WTC11 (cell line): Measurements from ENCODE around the gene OCEL1. TPM values are rescaled to one million over a fixed set of nuclear protein-coding genes. Genes with fewer than 3 reads are reported as not detected.

Experiments
- ATAC-seq: fragments of 200-7000 bp; cut with Tn5 transposase; 2 replicates; pipeline ENCODE4 v1.10.0; 2021; ENCODE audit warnings: mild to moderate bottlenecking, moderate library complexity
- CTCF ChIA-PET: fragments of 300-600 bp; sonication (Branson Sonifier 250); formaldehyde crosslinking; loops from one replicate; lab custom pipeline; 2021; ENCODE audit warnings: antibody characterized with exemption; lab: Charles Lee
- POLR2A ChIA-PET: fragments of 350-600 bp; sonication (Branson Sonifier 250); formaldehyde crosslinking; loops from one replicate; lab custom pipeline; 2021; ENCODE audit warnings: antibody characterized with exemption; lab: Charles Lee
- DNase-seq: peaks from one replicate; pipeline ENCODE4 v3.0.0; 2021; ENCODE audit warnings: low spot score
- H3K27ac Mint-ChIP-seq: 2 replicates; pipeline ENCODE4 v1.8.0; 2021; ENCODE audit warnings: mixed read lengths
- H3K27me3 Mint-ChIP-seq: 2 replicates; pipeline ENCODE4 v1.8.0; 2021; ENCODE audit warnings: low read depth, mild to moderate bottlenecking, moderate library complexity, mixed read lengths
- H3K36me3 Mint-ChIP-seq: 2 replicates; pipeline ENCODE4 v1.8.0; 2021; ENCODE audit warnings: mixed read lengths
- H3K4me1 Mint-ChIP-seq: 2 replicates; pipeline ENCODE4 v1.8.0; 2022; ENCODE audit warnings: mixed read lengths
- H3K4me3 Mint-ChIP-seq: 2 replicates; pipeline ENCODE4 v1.8.0; 2021; ENCODE audit warnings: mild to moderate bottlenecking, moderate library complexity, mixed read lengths
- H3K9me3 Mint-ChIP-seq: 2 replicates; pipeline ENCODE4 v1.8.0; 2021; ENCODE audit warnings: mixed read lengths
- ATF3 ChIP-seq: sonication (generic); formaldehyde crosslinking; conservative IDR thresholded peaks from 2 replicates; pipeline ENCODE4 v1.8.1; 2022; ENCODE audit warnings: mild to moderate bottlenecking, missing genetic modification reagents
- CREB1 ChIP-seq: sonication (generic); formaldehyde crosslinking; IDR thresholded peaks from 2 replicates; pipeline ENCODE4 v1.8.0; 2023; ENCODE audit warnings: mild to moderate bottlenecking, missing genetic modification reagents
- E2F1 ChIP-seq: sonication (generic); formaldehyde crosslinking; IDR thresholded peaks from 2 replicates; pipeline ENCODE4 v1.8.0; 2022; ENCODE audit warnings: mild to moderate bottlenecking, missing genetic modification reagents
- FOXP1 ChIP-seq: sonication (generic); formaldehyde crosslinking; IDR thresholded peaks from 2 replicates; pipeline ENCODE4 v1.8.0; 2022; ENCODE audit warnings: missing genetic modification reagents, mild to moderate bottlenecking, moderate library complexity, borderline replicate concordance
- GABPB1 ChIP-seq: sonication (generic); formaldehyde crosslinking; IDR thresholded peaks from 2 replicates; pipeline ENCODE4 v1.8.1; 2023; ENCODE audit warnings: mild to moderate bottlenecking, missing genetic modification reagents
- GRHL2 ChIP-seq: fragments of 250-450 bp; sonication (Bioruptor Pico); IDR thresholded peaks from 2 replicates; pipeline ENCODE4 v1.8.0; 2022; ENCODE audit warnings: mild to moderate bottlenecking, moderate library complexity; ENCODE audit not compliant: insufficient replicate concordance, severe bottlenecking
- HMGA2 ChIP-seq: fragments of 250-450 bp; sonication (Bioruptor Pico); IDR thresholded peaks from 2 replicates; pipeline ENCODE4 v1.4.0; 2021; ENCODE audit warnings: mild to moderate bottlenecking, moderate library complexity
- IRF2 ChIP-seq: sonication (generic); formaldehyde crosslinking; IDR thresholded peaks from 2 replicates; pipeline ENCODE4 v1.8.0; 2022; ENCODE audit warnings: low read depth, missing genetic modification reagents, borderline replicate concordance
- MAX ChIP-seq: sonication (generic); formaldehyde crosslinking; IDR thresholded peaks from 2 replicates; pipeline ENCODE4 v1.8.0; 2022; ENCODE audit warnings: mild to moderate bottlenecking, missing genetic modification reagents
- NFATC4 ChIP-seq: fragments of 250-450 bp; sonication (Bioruptor Pico); IDR thresholded peaks from 2 replicates; pipeline ENCODE4 v1.9.0; 2021; ENCODE audit warnings: mild to moderate bottlenecking
- NR2C2 ChIP-seq: sonication (generic); formaldehyde crosslinking; IDR thresholded peaks from 2 replicates; pipeline ENCODE4 v1.8.0; 2022; ENCODE audit warnings: mild to moderate bottlenecking, missing genetic modification reagents
- SMAD4 ChIP-seq: sonication (generic); formaldehyde crosslinking; IDR thresholded peaks from 2 replicates; pipeline ENCODE4 v1.8.0; 2022; ENCODE audit warnings: mild to moderate bottlenecking, missing genetic modification reagents
- SOX15 ChIP-seq: fragments of 250-450 bp; sonication (Bioruptor Pico); IDR thresholded peaks from 2 replicates; pipeline ENCODE4 v1.9.0; 2021; ENCODE audit warnings: mild to moderate bottlenecking
- SP1 ChIP-seq: sonication (generic); formaldehyde crosslinking; conservative IDR thresholded peaks from 2 replicates; pipeline ENCODE4 v1.8.1; 2022; ENCODE audit warnings: missing genetic modification reagents
- TEAD1 ChIP-seq: sonication (generic); formaldehyde crosslinking; IDR thresholded peaks from 2 replicates; pipeline ENCODE4 v1.8.0; 2022; ENCODE audit warnings: mild to moderate bottlenecking, missing genetic modification reagents
- ZBTB43 ChIP-seq: sonication (generic); formaldehyde crosslinking; IDR thresholded peaks from 2 replicates; pipeline ENCODE4 v1.8.1; 2023; ENCODE audit warnings: mild to moderate bottlenecking, missing genetic modification reagents
- ZNF138 ChIP-seq: sonication (generic); formaldehyde crosslinking; conservative IDR thresholded peaks from 2 replicates; pipeline ENCODE4 v1.8.1; 2022; ENCODE audit warnings: mild to moderate bottlenecking, moderate library complexity, missing genetic modification reagents
- ZNF219 ChIP-seq: sonication (generic); formaldehyde crosslinking; IDR thresholded peaks from 2 replicates; pipeline ENCODE4 v1.8.0; 2023; ENCODE audit warnings: missing genetic modification reagents, mild to moderate bottlenecking, borderline replicate concordance
- ZNF423 ChIP-seq: fragments of 250-450 bp; sonication (Bioruptor Pico); IDR thresholded peaks from 2 replicates; pipeline ENCODE4 v2.1.2; 2022; ENCODE audit warnings: mild to moderate bottlenecking, moderate library complexity
- total RNA-seq: library from RNA; stranded (reverse); gene quantifications from 3 replicates; pipeline ENCODE4 v1.2.3, GENCODE V29; 2021

The OCEL1 gene
- total RNA-seq, 1 experiment from 2014 or later, result 34.0 TPM

- Mint-ChIP-seq H3K27me3 (no peaks in the 10 kb centered on the region), H3K4me1 (peaks cover 13% of the 10 kb centered on the region), H3K36me3 (peaks cover 17% of the 10 kb centered on the region), H3K9me3 (no peaks in the 10 kb centered on the region), H3K27ac (peak overlapping the region; percentile 95), H3K4me3 (peak overlapping the region; percentile 40; the same call in 1 of the 2 replicates)
- POLR2A ChIA-PET, result no interaction called here
- peak; percentile 100 for DNase-seq
- CTCF ChIA-PET, result interaction anchor here (0.9 to 1.6 kb wide), 3 partner anchors 17 to 95 kb away, joined by 3 to 7 read pairs (median 3); partner anchors contain the start of gene OCEL1
- TF ChIP-seq MAX (CRISPR knock-in tag), result peak; percentile 55; the same call in 1 of the 2 replicates
- peak; percentile 48; the same call in 1 of the 2 replicates for TF ChIP-seq FOXP1 (CRISPR knock-in tag)
- peak; percentile 76 for TF ChIP-seq SP1 (CRISPR knock-in tag)
- no peak for TF ChIP-seq TEAD1
- ATAC-seq, result peak; percentile 95
Measured at GRCh38 chr19:17209126-17210036, 16.6 kb upstream of the OCEL1 start.

- no peak overlapping the region for H3K27ac Mint-ChIP-seq
- no peak for TF ChIP-seq GRHL2 (CRISPR knock-in tag)
- TF ChIP-seq NR2C2, result 0 out of 2 replicates have a peak, but pooled peaks have one; percentile 26
- TF ChIP-seq, all 79 proteins: peak for 1
- Mint-ChIP-seq H3K36me3 (peaks cover 14% of the 10 kb centered on the region), H3K9me3 (no peaks in the 10 kb centered on the region), H3K4me3 (no peak overlapping the region), H3K4me1 (peaks cover 17% of the 10 kb centered on the region), H3K27me3 (no peaks in the 10 kb centered on the region)
- CTCF ChIA-PET, result interaction anchor here (1.3 kb wide), 1 partner anchor 16 kb away, joined by 3 read pairs; the partner anchor contains the start of gene OCEL1
- no peak for ATAC-seq
- POLR2A ChIA-PET, result interaction anchor here (0.8 kb wide), 1 partner anchor 549 kb away, joined by 8 read pairs; the partner anchor contains the start of gene TMEM38A
- DNase-seq, result no peak
Measured at GRCh38 chr19:17210296-17210695, 15.7 kb upstream of the OCEL1 start.

GRCh38 chr19:17211547-17212446, 14.2 kb upstream of the OCEL1 start:
- Mint-ChIP-seq H3K36me3 (peaks cover 14% of the 10 kb centered on the region), H3K9me3 (no peaks in the 10 kb centered on the region), H3K27me3 (no peaks in the 10 kb centered on the region), H3K27ac (no peak overlapping the region), H3K4me3 (no peak overlapping the region), H3K4me1 (peaks cover 22% of the 10 kb centered on the region)
- no peak for DNase-seq
- ATAC-seq, result no peak
- CTCF ChIA-PET, result no interaction called here
- POLR2A ChIA-PET, result no interaction called here
- TF ChIP-seq GABPB1 (no peak), NFATC4 (CRISPR knock-in tag) (no peak), SOX15 (CRISPR knock-in tag) (no peak), E2F1 (CRISPR knock-in tag) (no peak), IRF2 (CRISPR knock-in tag) (no peak), SMAD4 (CRISPR knock-in tag) (no peak), HMGA2 (no peak), CREB1 (no peak), ZNF138 (CRISPR knock-in tag) (no peak), ZNF219 (CRISPR knock-in tag) (no peak), ATF3 (CRISPR knock-in tag) (no peak), ZNF423 (CRISPR knock-in tag) (no peak), ZBTB43 (CRISPR knock-in tag) (no peak)
